PC-3 (cell line): Measurements from ENCODE around the gene UNC5B.

Experiments
- EZH2 ChIP-seq: fragments of 300-600 bp; sonication (generic); IDR thresholded peaks from one replicate; pipeline ENCODE4 v1.6.1; 2017; ENCODE audit warnings: antibody characterized with exemption, mild to moderate bottlenecking, low read length; ENCODE audit not compliant: unreplicated experiment
- TF ChIP-seq, protein P1 (sequence below): fragments of 300-600 bp; sonication (generic); conservative IDR thresholded peaks from 2 replicates; pipeline ENCODE4 v1.5.1; 2017; ENCODE audit warnings: antibody characterized with exemption, low read depth, mild to moderate bottlenecking, low read length

DNA sequence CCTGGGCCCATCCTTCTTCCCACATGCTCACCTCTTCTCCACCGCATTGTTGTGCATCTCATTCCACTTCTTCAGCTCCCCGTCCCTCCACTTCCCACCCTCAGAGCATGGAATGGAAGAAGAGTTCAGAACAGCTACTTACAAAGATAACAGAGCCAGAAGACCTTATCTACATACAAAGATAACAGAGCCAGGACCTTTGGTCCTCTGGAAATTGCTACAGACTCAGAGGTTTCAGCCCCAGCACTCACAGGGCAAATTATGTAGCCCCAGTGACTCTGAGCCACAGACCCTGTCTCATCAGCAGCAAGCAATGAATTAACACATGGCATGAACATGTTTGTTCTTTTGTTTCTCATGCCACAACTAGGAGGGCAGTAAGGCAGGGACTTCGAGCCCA is 78.0 kb downstream of the UNC5B start:
- no peak for TF ChIP-seq EZH2
- TF ChIP-seq, protein P1, sequence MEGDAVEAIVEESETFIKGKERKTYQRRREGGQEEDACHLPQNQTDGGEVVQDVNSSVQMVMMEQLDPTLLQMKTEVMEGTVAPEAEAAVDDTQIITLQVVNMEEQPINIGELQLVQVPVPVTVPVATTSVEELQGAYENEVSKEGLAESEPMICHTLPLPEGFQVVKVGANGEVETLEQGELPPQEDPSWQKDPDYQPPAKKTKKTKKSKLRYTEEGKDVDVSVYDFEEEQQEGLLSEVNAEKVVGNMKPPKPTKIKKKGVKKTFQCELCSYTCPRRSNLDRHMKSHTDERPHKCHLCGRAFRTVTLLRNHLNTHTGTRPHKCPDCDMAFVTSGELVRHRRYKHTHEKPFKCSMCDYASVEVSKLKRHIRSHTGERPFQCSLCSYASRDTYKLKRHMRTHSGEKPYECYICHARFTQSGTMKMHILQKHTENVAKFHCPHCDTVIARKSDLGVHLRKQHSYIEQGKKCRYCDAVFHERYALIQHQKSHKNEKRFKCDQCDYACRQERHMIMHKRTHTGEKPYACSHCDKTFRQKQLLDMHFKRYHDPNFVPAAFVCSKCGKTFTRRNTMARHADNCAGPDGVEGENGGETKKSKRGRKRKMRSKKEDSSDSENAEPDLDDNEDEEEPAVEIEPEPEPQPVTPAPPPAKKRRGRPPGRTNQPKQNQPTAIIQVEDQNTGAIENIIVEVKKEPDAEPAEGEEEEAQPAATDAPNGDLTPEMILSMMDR: no peak
